ENCODE data around the gene PRR23E.

DNA sequence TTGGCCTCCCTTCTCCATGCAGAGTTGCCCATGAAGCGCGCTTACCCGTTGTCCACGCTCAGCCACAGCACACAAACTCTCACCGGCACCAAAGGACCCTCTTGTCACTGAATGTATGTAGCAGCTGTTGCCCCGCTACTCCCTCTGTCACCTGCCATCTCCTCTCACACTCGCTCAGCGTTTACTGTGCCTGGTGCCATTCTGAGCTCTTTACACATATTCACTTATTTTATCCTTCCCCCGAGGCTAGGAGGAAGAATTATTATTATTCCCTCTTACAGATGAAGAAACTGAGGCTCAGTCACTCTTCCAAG lies 41.7 kb upstream of the PRR23E start:
- no peak for TF ChIP-seq POLR2AphosphoS5 (IDR thresholded peaks at IDR 0.05; ENCODE audit: low read depth, low read length)
- no peak for TF ChIP-seq SIN3A (IDR thresholded peaks at IDR 0.05; ENCODE audit: borderline replicate concordance, insufficient read depth, low read length)
- TF ChIP-seq TAF1 (IDR thresholded peaks at IDR 0.05; ENCODE audit: borderline replicate concordance, insufficient read depth, low read length): no peak
- TF ChIP-seq, protein P1, sequence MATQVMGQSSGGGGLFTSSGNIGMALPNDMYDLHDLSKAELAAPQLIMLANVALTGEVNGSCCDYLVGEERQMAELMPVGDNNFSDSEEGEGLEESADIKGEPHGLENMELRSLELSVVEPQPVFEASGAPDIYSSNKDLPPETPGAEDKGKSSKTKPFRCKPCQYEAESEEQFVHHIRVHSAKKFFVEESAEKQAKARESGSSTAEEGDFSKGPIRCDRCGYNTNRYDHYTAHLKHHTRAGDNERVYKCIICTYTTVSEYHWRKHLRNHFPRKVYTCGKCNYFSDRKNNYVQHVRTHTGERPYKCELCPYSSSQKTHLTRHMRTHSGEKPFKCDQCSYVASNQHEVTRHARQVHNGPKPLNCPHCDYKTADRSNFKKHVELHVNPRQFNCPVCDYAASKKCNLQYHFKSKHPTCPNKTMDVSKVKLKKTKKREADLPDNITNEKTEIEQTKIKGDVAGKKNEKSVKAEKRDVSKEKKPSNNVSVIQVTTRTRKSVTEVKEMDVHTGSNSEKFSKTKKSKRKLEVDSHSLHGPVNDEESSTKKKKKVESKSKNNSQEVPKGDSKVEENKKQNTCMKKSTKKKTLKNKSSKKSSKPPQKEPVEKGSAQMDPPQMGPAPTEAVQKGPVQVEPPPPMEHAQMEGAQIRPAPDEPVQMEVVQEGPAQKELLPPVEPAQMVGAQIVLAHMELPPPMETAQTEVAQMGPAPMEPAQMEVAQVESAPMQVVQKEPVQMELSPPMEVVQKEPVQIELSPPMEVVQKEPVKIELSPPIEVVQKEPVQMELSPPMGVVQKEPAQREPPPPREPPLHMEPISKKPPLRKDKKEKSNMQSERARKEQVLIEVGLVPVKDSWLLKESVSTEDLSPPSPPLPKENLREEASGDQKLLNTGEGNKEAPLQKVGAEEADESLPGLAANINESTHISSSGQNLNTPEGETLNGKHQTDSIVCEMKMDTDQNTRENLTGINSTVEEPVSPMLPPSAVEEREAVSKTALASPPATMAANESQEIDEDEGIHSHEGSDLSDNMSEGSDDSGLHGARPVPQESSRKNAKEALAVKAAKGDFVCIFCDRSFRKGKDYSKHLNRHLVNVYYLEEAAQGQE (IDR thresholded peaks at IDR 0.05; ENCODE audit: insufficient read depth in 1 of 2, low read depth in 2 of 2, low read length in 2 of 2): no peak
- no peak for TF ChIP-seq FOXP2 (optimal IDR thresholded peaks at IDR 0.05; ENCODE audit: borderline replicate concordance, extremely low read depth, extremely low read length, insufficient read depth)

Measured in PFSK-1 (cell line).